Measurements from ENCODE around the gene RPS6KB2.

Gene RPS6KB2

GRCh38 chr11:67406420-67406968 lies 21.8 kb upstream of the RPS6KB2 start:
- Histone ChIP-seq H3K4me1 (ENCODE audit: control insufficient read depth in 1 of 2, insufficient read depth in 2 of 2, low read length in 2 of 2) (peaks cover 0 to 25% of the 10 kb centered on the region in 2 donors), H3K9me3 (ENCODE audit: control insufficient read depth in 1 of 2, low read length in 2 of 2) (no peaks in the 10 kb centered on the region), H3K4me3 (ENCODE audit: low read depth in 1 of 2, low read length in 2 of 2) (no peak overlapping the region), H3K36me3 (ENCODE audit: control insufficient read depth in 1 of 2, insufficient read depth in 2 of 2, low read length in 2 of 2) (no peaks in the 10 kb centered on the region), H3K27ac (ENCODE audit: low read length) (no peak overlapping the region), H3K27me3 (ENCODE audit: low read depth, low read length) (no peaks in the 10 kb centered on the region)

- no peak overlapping the region for H3K27ac ChIP-seq (ENCODE audit: low read length)
- no peaks in the 10 kb centered on the region for H3K36me3 ChIP-seq (ENCODE audit: control insufficient read depth in 1 of 2, insufficient read depth in 2 of 2, low read length in 2 of 2)
- H3K9me3 ChIP-seq (ENCODE audit: control insufficient read depth in 1 of 2, low read length in 2 of 2): no peaks in the 10 kb centered on the region
- H3K27me3 ChIP-seq (ENCODE audit: low read depth, low read length): no peaks in the 10 kb centered on the region
- peaks cover 0 to 23% of the 10 kb centered on the region in 2 donors for H3K4me1 ChIP-seq (ENCODE audit: control insufficient read depth in 1 of 2, insufficient read depth in 2 of 2, low read length in 2 of 2)
- H3K4me3 ChIP-seq (ENCODE audit: low read depth in 1 of 2, low read length in 2 of 2): no peak overlapping the region
Observed at GRCh38 chr11:67406969-67407687, 21.2 kb upstream of the RPS6KB2 start.

- no peaks in the 10 kb centered on the region for H3K9me3 ChIP-seq (ENCODE audit: control insufficient read depth in 1 of 2, low read length in 2 of 2)
- H3K4me3 ChIP-seq (ENCODE audit: low read depth in 1 of 2, low read length in 2 of 2): no peak overlapping the region
- H3K4me1 ChIP-seq (ENCODE audit: control insufficient read depth in 1 of 2, insufficient read depth in 2 of 2, low read length in 2 of 2): peaks cover 0 to 20% of the 10 kb centered on the region in 2 donors
- H3K27me3 ChIP-seq (ENCODE audit: low read depth, low read length): peaks cover 4% of the 10 kb centered on the region
- no peak overlapping the region for H3K27ac ChIP-seq (ENCODE audit: low read length)
- no peaks in the 10 kb centered on the region for H3K36me3 ChIP-seq (ENCODE audit: control insufficient read depth in 1 of 2, insufficient read depth in 2 of 2, low read length in 2 of 2)
Observed at GRCh38 chr11:67407688-67408163, 20.6 kb upstream of the RPS6KB2 start.

GRCh38 chr11:67408437-67409200 lies 19.7 kb upstream of the RPS6KB2 start:
- Histone ChIP-seq H3K27ac (ENCODE audit: low read length) (no peak overlapping the region), H3K4me3 (ENCODE audit: low read depth in 1 of 2, low read length in 2 of 2) (no peak overlapping the region), H3K36me3 (ENCODE audit: control insufficient read depth in 1 of 2, insufficient read depth in 2 of 2, low read length in 2 of 2) (no peaks in the 10 kb centered on the region), H3K9me3 (ENCODE audit: control insufficient read depth in 1 of 2, low read length in 2 of 2) (no peaks in the 10 kb centered on the region), H3K4me1 (ENCODE audit: control insufficient read depth in 1 of 2, insufficient read depth in 2 of 2, low read length in 2 of 2) (peaks cover 0 to 17% of the 10 kb centered on the region in 2 donors), H3K27me3 (ENCODE audit: low read depth, low read length) (peaks cover 7% of the 10 kb centered on the region)

GRCh38 chr11:67409261-67409666 lies 19.0 kb upstream of the RPS6KB2 start:
- H3K36me3 ChIP-seq (ENCODE audit: control insufficient read depth in 1 of 2, insufficient read depth in 2 of 2, low read length in 2 of 2): no peaks in the 10 kb centered on the region
- no peak overlapping the region for H3K27ac ChIP-seq (ENCODE audit: low read length)
- H3K4me3 ChIP-seq (ENCODE audit: low read depth in 1 of 2, low read length in 2 of 2): no peak overlapping the region
- no peaks in the 10 kb centered on the region for H3K9me3 ChIP-seq (ENCODE audit: control insufficient read depth in 1 of 2, low read length in 2 of 2)
- H3K4me1 ChIP-seq (ENCODE audit: control insufficient read depth in 1 of 2, insufficient read depth in 2 of 2, low read length in 2 of 2): peaks cover 0 to 17% of the 10 kb centered on the region in 2 donors
- H3K27me3 ChIP-seq (ENCODE audit: low read depth, low read length): peaks cover 7% of the 10 kb centered on the region

GRCh38 chr11:67409781-67410368 lies 18.4 kb upstream of the RPS6KB2 start:
- Histone ChIP-seq H3K27me3 (ENCODE audit: low read depth, low read length) (peaks cover 7% of the 10 kb centered on the region), H3K36me3 (ENCODE audit: control insufficient read depth in 1 of 2, insufficient read depth in 2 of 2, low read length in 2 of 2) (no peaks in the 10 kb centered on the region), H3K27ac (ENCODE audit: low read length) (no peak overlapping the region), H3K9me3 (ENCODE audit: control insufficient read depth in 1 of 2, low read length in 2 of 2) (no peaks in the 10 kb centered on the region), H3K4me1 (ENCODE audit: control insufficient read depth in 1 of 2, insufficient read depth in 2 of 2, low read length in 2 of 2) (peaks cover 0 to 18% of the 10 kb centered on the region in 2 donors), H3K4me3 (ENCODE audit: low read depth in 1 of 2, low read length in 2 of 2) (no peak overlapping the region)

- H3K27ac ChIP-seq (ENCODE audit: low read length): no peak overlapping the region
- H3K27me3 ChIP-seq (ENCODE audit: low read depth, low read length): peaks cover 7% of the 10 kb centered on the region
- H3K4me3 ChIP-seq (ENCODE audit: low read depth in 1 of 2, low read length in 2 of 2): no peak overlapping the region
- no peaks in the 10 kb centered on the region for H3K9me3 ChIP-seq (ENCODE audit: control insufficient read depth in 1 of 2, low read length in 2 of 2)
- H3K4me1 ChIP-seq (ENCODE audit: control insufficient read depth in 1 of 2, insufficient read depth in 2 of 2, low read length in 2 of 2): peaks cover 0 to 23% of the 10 kb centered on the region in 2 donors
- no peaks in the 10 kb centered on the region for H3K36me3 ChIP-seq (ENCODE audit: control insufficient read depth in 1 of 2, insufficient read depth in 2 of 2, low read length in 2 of 2)
Observed at GRCh38 chr11:67410369-67410831, 17.9 kb upstream of the RPS6KB2 start.

- no peaks in the 10 kb centered on the region for H3K36me3 ChIP-seq (ENCODE audit: control insufficient read depth in 1 of 2, insufficient read depth in 2 of 2, low read length in 2 of 2)
- no peak overlapping the region for H3K4me3 ChIP-seq (ENCODE audit: low read depth in 1 of 2, low read length in 2 of 2)
- H3K9me3 ChIP-seq (ENCODE audit: control insufficient read depth in 1 of 2, low read length in 2 of 2): no peaks in the 10 kb centered on the region
- H3K27ac ChIP-seq (ENCODE audit: low read length): no peak overlapping the region
- H3K4me1 ChIP-seq (ENCODE audit: control insufficient read depth in 1 of 2, insufficient read depth in 2 of 2, low read length in 2 of 2): peaks cover 0 to 25% of the 10 kb centered on the region in 2 donors
- H3K27me3 ChIP-seq (ENCODE audit: low read depth, low read length): peaks cover 7% of the 10 kb centered on the region
Observed at GRCh38 chr11:67410984-67411784, 17.1 kb upstream of the RPS6KB2 start.

GRCh38 chr11:67411785-67412152 lies 16.5 kb upstream of the RPS6KB2 start:
- no peak overlapping the region for H3K27ac ChIP-seq (ENCODE audit: low read length)
- H3K27me3 ChIP-seq (ENCODE audit: low read depth, low read length): peaks cover 7% of the 10 kb centered on the region
- no peaks in the 10 kb centered on the region for H3K36me3 ChIP-seq (ENCODE audit: control insufficient read depth in 1 of 2, insufficient read depth in 2 of 2, low read length in 2 of 2)
- H3K4me1 ChIP-seq (ENCODE audit: control insufficient read depth in 1 of 2, insufficient read depth in 2 of 2, low read length in 2 of 2): peaks cover 0 to 30% of the 10 kb centered on the region in 2 donors
- no peaks in the 10 kb centered on the region for H3K9me3 ChIP-seq (ENCODE audit: control insufficient read depth in 1 of 2, low read length in 2 of 2)
- no peak overlapping the region for H3K4me3 ChIP-seq (ENCODE audit: low read depth in 1 of 2, low read length in 2 of 2)

- H3K36me3 ChIP-seq (ENCODE audit: control insufficient read depth in 1 of 2, insufficient read depth in 2 of 2, low read length in 2 of 2): no peaks in the 10 kb centered on the region
- peaks cover 7% of the 10 kb centered on the region for H3K27me3 ChIP-seq (ENCODE audit: low read depth, low read length)
- no peak overlapping the region for H3K4me3 ChIP-seq (ENCODE audit: low read depth in 1 of 2, low read length in 2 of 2)
- H3K27ac ChIP-seq (ENCODE audit: low read length): no peak overlapping the region
- H3K9me3 ChIP-seq (ENCODE audit: control insufficient read depth in 1 of 2, low read length in 2 of 2): no peaks in the 10 kb centered on the region
- H3K4me1 ChIP-seq (ENCODE audit: control insufficient read depth in 1 of 2, insufficient read depth in 2 of 2, low read length in 2 of 2): peaks cover 0 to 35% of the 10 kb centered on the region in 2 donors
Observed at GRCh38 chr11:67412495-67413179, 15.7 kb upstream of the RPS6KB2 start.

All from muscle layer of duodenum (tissue), 2 donors.